Measurements from ENCODE around the gene KCTD16.

- TF ChIP-seq TEAD4 (IDR thresholded peaks at IDR 0.05; ENCODE audit: borderline replicate concordance, insufficient read depth) (no peak), MAX (IDR thresholded peaks at IDR 0.05; ENCODE audit: low read depth) (no peak), CTCF (IDR thresholded peaks at IDR 0.05) (no peak), MXI1 (IDR thresholded peaks at IDR 0.05; ENCODE audit: low read depth, low read length) (no peak), EP300 (IDR thresholded peaks at IDR 0.05; ENCODE audit: borderline replicate concordance in 1 of 2, low read depth in 1 of 2, low read length in 1 of 2) (no peak), NFIC (IDR thresholded peaks at IDR 0.05; ENCODE audit: borderline replicate concordance) (no peak), POLR2AphosphoS5 (IDR thresholded peaks at IDR 0.05; ENCODE audit: low read depth, low read length) (no peak), YY1 (IDR thresholded peaks at IDR 0.05; ENCODE audit: low read depth) (no peak), MEF2A (IDR thresholded peaks at IDR 0.05; ENCODE audit: borderline replicate concordance, low read depth) (no peak), CHD2 (IDR thresholded peaks at IDR 0.05; ENCODE audit: low read length, partially characterized antibody) (no peak), REST (IDR thresholded peaks at IDR 0.05; ENCODE audit: low read depth, low read length) (no peak), TAF1 (IDR thresholded peaks at IDR 0.05; ENCODE audit: borderline replicate concordance, low read depth, low read length) (no peak)
Observed at GRCh38 chr5:144472221-144472620, 301.5 kb downstream of the KCTD16 start.

Measured in SK-N-SH (cell line).